Panc1 (cell line): Measurements from ENCODE around the gene G0S2. TPM values are rescaled to one million over a fixed set of nuclear protein-coding genes. Genes with fewer than 3 reads are reported as not detected.

Experiments
- ATAC-seq: fragments of 200-7000 bp; cut with Tn5 transposase; 2 replicates; pipeline ENCODE4 v1.9.1; 2020; ENCODE audit warnings: mild to moderate bottlenecking, moderate library complexity
- BruUV-seq: library from RNA; stranded (reverse); fragments of 400-500 nt; replicated peaks from 2 replicates; lab custom pipeline; 2021; lab: Mats Ljungman, UMichigan
- CTCF ChIA-PET: fragments of 300-600 bp; sonication (Branson Sonifier 250); formaldehyde crosslinking; loops from one replicate; lab custom pipeline; 2022; ENCODE audit warnings: antibody characterized with exemption; lab: Charles Lee
- POLR2A ChIA-PET: fragments of 300-600 bp; sonication (Branson Sonifier 250); formaldehyde crosslinking; loops from one replicate; lab custom pipeline; 2022; ENCODE audit warnings: antibody characterized with exemption; lab: Charles Lee
- DNase-seq: peaks from one replicate; pipeline ENCODE4 v3.0.0-alpha.2; 2010; ENCODE audit warnings: low read depth, low spot score
- H3K27ac ChIP-seq: 2 replicates; pipeline ENCODE4 v1.5.1; 2011; ENCODE audit warnings: mild to moderate bottlenecking, low read length, inconsistent platforms
- H3K27me3 ChIP-seq: fragments of 200-500 bp; sonication (Bioruptor generic); 2 replicates; pipeline ENCODE4 v1.6.0; 2014; ENCODE audit warnings: low read length, inconsistent platforms; ENCODE audit not compliant: control insufficient read depth, insufficient read depth
- H3K36me3 ChIP-seq: fragments of 200-500 bp; sonication (Bioruptor generic); 2 replicates; pipeline ENCODE4 v1.5.1; 2014; ENCODE audit warnings: inconsistent platforms, mild to moderate bottlenecking, low read length, moderate library complexity; ENCODE audit not compliant: control insufficient read depth, insufficient read depth
- H3K4me1 ChIP-seq: 2 replicates; pipeline ENCODE4 v1.5.1; 2011; ENCODE audit warnings: inconsistent platforms, mild to moderate bottlenecking, low read length, moderate library complexity; ENCODE audit not compliant: control insufficient read depth, insufficient read depth
- H3K4me3 ChIP-seq, 2 experiments: 2 replicates each; pipeline ENCODE4 v1.5.1; 2011 to 2012; ENCODE audit warnings: low read depth in 2 of 2, low read length in 2 of 2, mild to moderate bottlenecking in 2 of 2, inconsistent platforms in 1 of 2, moderate library complexity in 1 of 2
- H3K9me3 ChIP-seq: fragments of 200-500 bp; sonication (Bioruptor generic); 2 replicates; pipeline ENCODE4 v1.5.1; 2014; ENCODE audit warnings: low read depth, mild to moderate bottlenecking, inconsistent platforms, low read length, moderate library complexity; ENCODE audit not compliant: control insufficient read depth, insufficient read depth
- POLR2AphosphoS5 ChIP-seq: IDR thresholded peaks from 2 replicates; pipeline ENCODE4 v1.6.1; 2012; ENCODE audit warnings: mild to moderate bottlenecking, low read depth, low read length, moderate library complexity
- SIN3A ChIP-seq: IDR thresholded peaks from 2 replicates; pipeline ENCODE4 v1.6.1; 2012; ENCODE audit warnings: low read depth, mild to moderate bottlenecking, low read length, moderate library complexity, borderline replicate concordance; ENCODE audit not compliant: insufficient read depth
- TCF7L2 ChIP-seq: IDR thresholded peaks from 2 replicates; pipeline ENCODE4 v1.6.1; 2011; ENCODE audit warnings: mild to moderate bottlenecking, low read depth, low read length, inconsistent platforms
- in situ Hi-C: cut with HindIII; loops from 2 replicates; pipeline ENCODE4 v1.10.0; 2016; ENCODE audit warnings: low sequenced_read_pairs, low pct_unique_long_range_greater_than_20kb
- intact Hi-C: fragments of 100-400 bp; cut with micrococcal nuclease; formaldehyde crosslinking; loops from one replicate; pipeline ENCODE4 v1.10.0; 2022; ENCODE audit not compliant: unreplicated experiment
- total RNA-seq: library from RNA; stranded (reverse); gene quantifications from one replicate; pipeline ENCODE4 v1.2.1, GENCODE V29; 2021; ENCODE audit not compliant: unreplicated experiment
- TF ChIP-seq, protein P1 (sequence below): fragments of 450-650 bp; IDR thresholded peaks from 2 replicates; pipeline ENCODE4 v1.5.1; 2017; ENCODE audit warnings: mild to moderate bottlenecking
- TF ChIP-seq, protein P2 (sequence below), 2 experiments: IDR thresholded peaks; 2 replicates each; pipeline ENCODE4 v1.6.1; 2011 to 2012; ENCODE audit warnings: low read depth in 2 of 2, control low read depth in 1 of 2, low read length in 1 of 2, mild to moderate bottlenecking in 1 of 2, moderate library complexity in 1 of 2; ENCODE audit not compliant: insufficient read depth in 1 of 2

The G0S2 gene
- total RNA-seq, 1 experiment from 2014 or later: 2.5 TPM

DNA sequence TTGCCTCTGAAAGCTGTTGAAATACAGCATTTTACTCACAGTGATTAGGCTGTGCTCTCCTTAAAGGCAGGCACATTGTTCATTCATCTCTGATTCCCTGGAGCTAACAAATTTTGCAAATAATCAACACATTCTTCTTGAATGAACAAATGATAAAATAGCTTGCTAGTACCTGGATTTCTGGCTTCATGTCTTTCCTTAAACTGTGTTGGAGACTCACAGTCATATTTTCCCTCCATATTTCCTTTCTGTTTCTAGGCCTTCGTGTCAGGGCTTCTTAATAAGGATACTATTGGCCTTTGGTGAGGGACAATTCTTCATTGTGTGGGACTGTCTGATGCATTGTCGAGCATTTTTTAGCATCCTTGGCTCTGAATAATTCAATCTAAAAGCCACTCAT is 39.1 kb downstream of the G0S2 start:
- Histone ChIP-seq H3K36me3 (no peaks in the 10 kb centered on the region), H3K4me3 (no peak overlapping the region), H3K9me3 (no peaks in the 10 kb centered on the region), H3K4me1 (no peaks in the 10 kb centered on the region), H3K27ac (no peak overlapping the region), H3K27me3 (no peaks in the 10 kb centered on the region; the same call in none of the 2 replicates)
- no peak for DNase-seq
- no TSS peak for BruUV-seq
- in situ Hi-C loops: no loop called here
- intact Hi-C loops: no loop called here
- no peak for ATAC-seq
- TF ChIP-seq, protein P1, sequence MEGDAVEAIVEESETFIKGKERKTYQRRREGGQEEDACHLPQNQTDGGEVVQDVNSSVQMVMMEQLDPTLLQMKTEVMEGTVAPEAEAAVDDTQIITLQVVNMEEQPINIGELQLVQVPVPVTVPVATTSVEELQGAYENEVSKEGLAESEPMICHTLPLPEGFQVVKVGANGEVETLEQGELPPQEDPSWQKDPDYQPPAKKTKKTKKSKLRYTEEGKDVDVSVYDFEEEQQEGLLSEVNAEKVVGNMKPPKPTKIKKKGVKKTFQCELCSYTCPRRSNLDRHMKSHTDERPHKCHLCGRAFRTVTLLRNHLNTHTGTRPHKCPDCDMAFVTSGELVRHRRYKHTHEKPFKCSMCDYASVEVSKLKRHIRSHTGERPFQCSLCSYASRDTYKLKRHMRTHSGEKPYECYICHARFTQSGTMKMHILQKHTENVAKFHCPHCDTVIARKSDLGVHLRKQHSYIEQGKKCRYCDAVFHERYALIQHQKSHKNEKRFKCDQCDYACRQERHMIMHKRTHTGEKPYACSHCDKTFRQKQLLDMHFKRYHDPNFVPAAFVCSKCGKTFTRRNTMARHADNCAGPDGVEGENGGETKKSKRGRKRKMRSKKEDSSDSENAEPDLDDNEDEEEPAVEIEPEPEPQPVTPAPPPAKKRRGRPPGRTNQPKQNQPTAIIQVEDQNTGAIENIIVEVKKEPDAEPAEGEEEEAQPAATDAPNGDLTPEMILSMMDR: no peak
- TF ChIP-seq TCF7L2 (no peak), SIN3A (no peak), POLR2AphosphoS5 (no peak)
- TF ChIP-seq, protein P2, sequence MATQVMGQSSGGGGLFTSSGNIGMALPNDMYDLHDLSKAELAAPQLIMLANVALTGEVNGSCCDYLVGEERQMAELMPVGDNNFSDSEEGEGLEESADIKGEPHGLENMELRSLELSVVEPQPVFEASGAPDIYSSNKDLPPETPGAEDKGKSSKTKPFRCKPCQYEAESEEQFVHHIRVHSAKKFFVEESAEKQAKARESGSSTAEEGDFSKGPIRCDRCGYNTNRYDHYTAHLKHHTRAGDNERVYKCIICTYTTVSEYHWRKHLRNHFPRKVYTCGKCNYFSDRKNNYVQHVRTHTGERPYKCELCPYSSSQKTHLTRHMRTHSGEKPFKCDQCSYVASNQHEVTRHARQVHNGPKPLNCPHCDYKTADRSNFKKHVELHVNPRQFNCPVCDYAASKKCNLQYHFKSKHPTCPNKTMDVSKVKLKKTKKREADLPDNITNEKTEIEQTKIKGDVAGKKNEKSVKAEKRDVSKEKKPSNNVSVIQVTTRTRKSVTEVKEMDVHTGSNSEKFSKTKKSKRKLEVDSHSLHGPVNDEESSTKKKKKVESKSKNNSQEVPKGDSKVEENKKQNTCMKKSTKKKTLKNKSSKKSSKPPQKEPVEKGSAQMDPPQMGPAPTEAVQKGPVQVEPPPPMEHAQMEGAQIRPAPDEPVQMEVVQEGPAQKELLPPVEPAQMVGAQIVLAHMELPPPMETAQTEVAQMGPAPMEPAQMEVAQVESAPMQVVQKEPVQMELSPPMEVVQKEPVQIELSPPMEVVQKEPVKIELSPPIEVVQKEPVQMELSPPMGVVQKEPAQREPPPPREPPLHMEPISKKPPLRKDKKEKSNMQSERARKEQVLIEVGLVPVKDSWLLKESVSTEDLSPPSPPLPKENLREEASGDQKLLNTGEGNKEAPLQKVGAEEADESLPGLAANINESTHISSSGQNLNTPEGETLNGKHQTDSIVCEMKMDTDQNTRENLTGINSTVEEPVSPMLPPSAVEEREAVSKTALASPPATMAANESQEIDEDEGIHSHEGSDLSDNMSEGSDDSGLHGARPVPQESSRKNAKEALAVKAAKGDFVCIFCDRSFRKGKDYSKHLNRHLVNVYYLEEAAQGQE (IDR thresholded peaks at IDR 0.05; ENCODE audit: insufficient read depth in 1 of 2, low read depth in 2 of 2, low read length in 1 of 2): no peak
- POLR2A ChIA-PET: no interaction called here
- CTCF ChIA-PET: no interaction called here

DNA sequence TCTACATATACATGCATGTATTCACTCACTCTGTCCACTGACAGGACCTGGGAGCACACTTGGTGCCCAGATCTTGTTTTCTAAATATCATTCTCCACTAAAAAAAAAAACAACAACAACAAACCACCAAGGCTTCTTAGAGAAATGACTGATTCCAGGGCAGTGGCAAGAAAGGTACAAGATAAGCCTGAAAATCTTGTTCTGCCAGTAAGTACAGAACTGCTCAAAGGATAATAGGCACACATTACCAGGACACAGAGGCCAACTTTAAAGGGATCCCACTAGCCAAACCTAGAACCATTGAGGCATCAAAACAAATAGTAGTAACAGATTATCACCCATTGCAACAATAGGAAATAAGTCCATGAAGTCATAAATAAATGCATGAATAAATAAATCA is 40.1 kb downstream of the G0S2 start:
- TF ChIP-seq, protein P2 (IDR thresholded peaks at IDR 0.05; ENCODE audit: insufficient read depth in 1 of 2, low read depth in 2 of 2, low read length in 1 of 2): no peak
- TF ChIP-seq, protein P1: no peak
- no peak for TF ChIP-seq TCF7L2
- TF ChIP-seq POLR2AphosphoS5: no peak
- no peak for TF ChIP-seq SIN3A
- POLR2A ChIA-PET: no interaction called here
- no peak overlapping the region for H3K4me3 ChIP-seq
- in situ Hi-C loops (no loop called here), intact Hi-C loops (no loop called here)
- BruUV-seq: no TSS peak
- H3K4me1 ChIP-seq: no peaks in the 10 kb centered on the region
- H3K9me3 ChIP-seq: no peaks in the 10 kb centered on the region
- ATAC-seq (no peak), DNase-seq (no peak)
- no peaks in the 10 kb centered on the region; the same call in none of the 2 replicates for H3K27me3 ChIP-seq
- no peaks in the 10 kb centered on the region for H3K36me3 ChIP-seq
- no peak overlapping the region for H3K27ac ChIP-seq
- CTCF ChIA-PET: no interaction called here
